Bronchial epithelial cell (primary cell): ENCODE results near the gene PYDC1. TPM values are rescaled to one million over a fixed set of nuclear protein-coding genes. Genes with fewer than 3 reads are reported as not detected.

Experiments
- DNase-seq: peaks from one replicate; pipeline ENCODE4 v3.0.0-alpha.2; 2010; ENCODE audit warnings: low read depth
- FAIRE-seq: peaks from 2 replicates; lab custom pipeline; 2011; peaks lifted over from hg19 to GRCh38; lab: Jason Lieb, UNC
- H3K27me3 ChIP-seq: 2 replicates; pipeline ENCODE4 v1.5.1; 2011; ENCODE audit warnings: low read length; ENCODE audit not compliant: control insufficient read depth, insufficient read depth
- H3K36me3 ChIP-seq: 2 replicates; pipeline ENCODE4 v1.5.1; 2011; ENCODE audit warnings: low read length; ENCODE audit not compliant: control insufficient read depth, insufficient read depth
- H3K4me3 ChIP-seq: 2 replicates; pipeline ENCODE4 v1.5.1; 2011; ENCODE audit warnings: mild to moderate bottlenecking, low read depth, low read length, control low read depth
- total RNA-seq: library from RNA; depleted of rRNA; stranded (reverse); fragments of >200 nt; gene quantifications from 2 replicates; pipeline ENCODE4 v1.2.1, GENCODE V29; 2014
- TF ChIP-seq, protein P1 (sequence below): IDR thresholded peaks from 2 replicates; pipeline ENCODE4 v1.5.1; 2011; ENCODE audit warnings: mild to moderate bottlenecking, moderate library complexity, low read length, control low read depth, inconsistent platforms; ENCODE audit not compliant: insufficient read depth, severe bottlenecking

PYDC1 gene
- total RNA-seq, 1 donor from 2014 or later, result not detected

- Histone ChIP-seq H3K36me3 (no peaks in the 10 kb centered on the region), H3K4me3 (no peak overlapping the region), H3K27me3 (no peaks in the 10 kb centered on the region)
- DNase-seq (no peak), FAIRE-seq (no peak)
- TF ChIP-seq, protein P1, sequence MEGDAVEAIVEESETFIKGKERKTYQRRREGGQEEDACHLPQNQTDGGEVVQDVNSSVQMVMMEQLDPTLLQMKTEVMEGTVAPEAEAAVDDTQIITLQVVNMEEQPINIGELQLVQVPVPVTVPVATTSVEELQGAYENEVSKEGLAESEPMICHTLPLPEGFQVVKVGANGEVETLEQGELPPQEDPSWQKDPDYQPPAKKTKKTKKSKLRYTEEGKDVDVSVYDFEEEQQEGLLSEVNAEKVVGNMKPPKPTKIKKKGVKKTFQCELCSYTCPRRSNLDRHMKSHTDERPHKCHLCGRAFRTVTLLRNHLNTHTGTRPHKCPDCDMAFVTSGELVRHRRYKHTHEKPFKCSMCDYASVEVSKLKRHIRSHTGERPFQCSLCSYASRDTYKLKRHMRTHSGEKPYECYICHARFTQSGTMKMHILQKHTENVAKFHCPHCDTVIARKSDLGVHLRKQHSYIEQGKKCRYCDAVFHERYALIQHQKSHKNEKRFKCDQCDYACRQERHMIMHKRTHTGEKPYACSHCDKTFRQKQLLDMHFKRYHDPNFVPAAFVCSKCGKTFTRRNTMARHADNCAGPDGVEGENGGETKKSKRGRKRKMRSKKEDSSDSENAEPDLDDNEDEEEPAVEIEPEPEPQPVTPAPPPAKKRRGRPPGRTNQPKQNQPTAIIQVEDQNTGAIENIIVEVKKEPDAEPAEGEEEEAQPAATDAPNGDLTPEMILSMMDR, result no peak
Observed at GRCh38 chr16:31243734-31244670, 27.1 kb upstream of the PYDC1 start.

DNA sequence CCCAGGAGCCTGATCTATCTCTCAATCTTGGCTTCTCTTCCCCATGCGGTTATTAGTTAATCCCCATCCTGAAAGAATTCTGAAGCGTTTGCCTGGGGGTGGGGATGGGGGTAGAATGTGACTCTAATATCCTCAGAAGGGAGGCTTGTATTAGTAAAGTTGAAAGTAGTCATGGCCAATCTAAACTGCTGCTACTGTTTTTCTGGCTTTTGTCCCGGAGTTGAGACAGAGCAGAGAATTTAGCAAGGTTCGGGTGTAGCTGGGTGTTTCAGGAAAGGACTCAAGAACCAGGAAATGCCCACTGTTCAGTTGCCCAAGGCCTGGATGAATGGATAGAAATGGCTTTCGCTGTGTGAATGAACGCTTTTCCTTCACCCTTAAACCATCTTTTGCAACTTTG lies 25.3 kb upstream of the PYDC1 start:
- TF ChIP-seq, protein P1, result no peak
- Histone ChIP-seq H3K4me3 (no peak overlapping the region), H3K36me3 (no peaks in the 10 kb centered on the region), H3K27me3 (no peaks in the 10 kb centered on the region)
- FAIRE-seq (no peak), DNase-seq (no peak)

DNA sequence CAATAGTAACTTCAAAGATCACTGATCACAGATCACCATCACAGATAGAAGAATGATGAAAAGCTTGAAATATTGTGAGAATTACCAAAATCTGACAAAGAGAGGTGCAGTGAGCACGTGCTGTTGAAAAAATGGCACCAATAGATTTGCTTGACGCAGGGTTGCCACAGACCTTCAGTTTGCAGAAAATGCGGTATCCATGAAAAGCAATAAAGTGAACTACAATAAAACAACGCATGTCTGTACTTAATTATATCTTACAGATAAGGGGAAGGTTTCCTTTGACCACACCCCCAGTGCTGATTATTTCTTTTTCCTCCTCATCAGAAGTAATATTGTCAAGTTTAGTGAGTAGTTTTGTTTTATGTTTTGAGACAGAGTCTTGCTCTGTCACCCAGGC lies 21.1 kb upstream of the PYDC1 start:
- FAIRE-seq (no peak), DNase-seq (no peak)
- H3K27me3 ChIP-seq, result no peaks in the 10 kb centered on the region
- no peak overlapping the region for H3K4me3 ChIP-seq
- no peaks in the 10 kb centered on the region for H3K36me3 ChIP-seq
- TF ChIP-seq, protein P1, result no peak

DNA sequence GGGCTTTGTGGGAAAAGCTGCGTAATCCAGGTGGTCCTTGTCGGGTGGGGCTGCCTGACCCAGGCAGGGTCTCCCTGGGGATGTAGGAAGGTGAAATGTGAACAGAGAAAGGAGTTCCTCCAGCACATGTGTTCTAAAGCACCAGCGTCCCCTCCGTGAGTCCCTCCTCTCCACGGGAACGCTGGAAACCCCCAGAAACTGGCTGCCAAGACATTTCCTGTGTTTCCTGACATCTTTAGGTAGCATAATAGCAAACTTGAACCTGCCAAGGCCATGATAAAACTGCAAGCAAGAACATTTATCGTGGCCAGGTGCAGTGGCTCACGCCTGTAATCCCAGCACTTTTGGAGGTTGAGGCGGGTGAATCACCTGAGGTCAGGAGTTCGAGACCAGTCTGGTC lies 12.6 kb upstream of the PYDC1 start:
- H3K27me3 ChIP-seq, result no peaks in the 10 kb centered on the region
- DNase-seq (no peak), FAIRE-seq (no peak)
- no peaks in the 10 kb centered on the region for H3K36me3 ChIP-seq
- TF ChIP-seq, protein P1, result no peak
- no peak overlapping the region for H3K4me3 ChIP-seq

- Histone ChIP-seq H3K27me3 (no peaks in the 10 kb centered on the region), H3K36me3 (no peaks in the 10 kb centered on the region), H3K4me3 (no peak overlapping the region)
- DNase-seq (no peak), FAIRE-seq (no peak)
- TF ChIP-seq, protein P1, result no peak
Observed at GRCh38 chr16:31228206-31228605, 11.3 kb upstream of the PYDC1 start.
